Adrenal gland (tissue), 19 donors: ENCODE data around the gene SUSD1. TPM values are rescaled to one million over a fixed set of nuclear protein-coding genes. Genes with fewer than 3 reads are reported as not detected.

Experiments used
- DNase-seq, 7 donors: peaks; one replicate each; pipeline ENCODE4 v3.0.0-alpha.2; 2019 to 2020
- H3K27ac ChIP-seq, 5 donors: fragments of 200-600 bp; sonication (generic) in 4 of 5; 1 replicate in 3 of 5; 2 replicates in 2 of 5; pipeline versions ENCODE4 v1.5.1 to v1.8.0; 2016 to 2020; ENCODE audit warnings: mild to moderate bottlenecking in 1 of 5
- H3K27me3 ChIP-seq: fragments of 200-600 bp; 2 replicates; pipeline ENCODE4 v1.8.0; 2021
- H3K36me3 ChIP-seq, 2 donors: fragments of 200-600 bp; replicated peaks in 1 of 2; 1 replicate in 1 of 2; 2 replicates in 1 of 2; pipeline versions ENCODE4 v1.5.1 to v1.8.0; 2018 to 2022
- H3K4me1 ChIP-seq, 2 donors: fragments of 200-600 bp; replicated peaks in 1 of 2; 1 replicate in 1 of 2; 2 replicates in 1 of 2; pipeline versions ENCODE4 v1.5.1 to v1.8.0; 2018 to 2021
- H3K4me3 ChIP-seq, 4 donors: fragments of 200-600 bp; sonication (generic) in 3 of 4; one replicate each; pipeline ENCODE4 v1.5.1; 2016 to 2018
- H3K9me3 ChIP-seq, 3 donors: fragments of 200-600 bp; sonication (generic) in 1 of 3; replicated peaks in 1 of 3; 1 replicate in 2 of 3; 2 replicates in 1 of 3; pipeline versions ENCODE4 v1.5.1 to v1.8.0; 2016 to 2021
- CTCF ChIP-seq, 6 experiments: fragments of 450-650 bp in 4 of 6; fragments of 200-600 bp in 2 of 6; sonication (generic) in 1 of 6; IDR thresholded peaks; 1 replicate in 5 of 6; 2 replicates in 1 of 6; pipeline versions ENCODE4 v1.5.1 to v1.8.0; 2016 to 2021; ENCODE audit warnings: antibody characterized with exemption in 6 of 6, mild to moderate bottlenecking in 2 of 6, moderate library complexity in 1 of 6
- POLR2A ChIP-seq, 2 donors: fragments of 450-650 bp; IDR thresholded peaks; one replicate each; pipeline ENCODE4 v1.6.1; 2017; ENCODE audit warnings: antibody characterized with exemption in 2 of 2, mild to moderate bottlenecking in 2 of 2, moderate library complexity in 1 of 2
- WGBS, 4 donors: extraction: QIAGEN DNeasy Blood & Tissue Kit in 2 of 4; methylation state at CpG; one replicate each; pipeline versions ENCODE4 v1.1.5 to v1.1.7; 2013 to 2017; 5-methylcytosine and 5-hydroxymethylcytosine counted together
- intact Hi-C, 2 donors: fragments of 100-400 bp; cut with DNase I; formaldehyde crosslinking; loops; one replicate each; pipeline versions ENCODE4 v1.14.1 to v1.15.0; 2022 to 2023
- long read RNA-seq, 10 donors: library from polyadenylated mRNA in 3 of 10; unstranded in 2 of 10; stranded (forward) in 1 of 10; transcript quantifications; one replicate each; pipeline ENCODE4 v2.0.0 and lab custom pipeline, GENCODE V29; 2021 to 2026
- polyA plus RNA-seq, 3 donors: library from polyadenylated mRNA; stranded (reverse); fragments of 200-250 nt in 2 of 3; fragments of 350-450 nt in 1 of 3; fragmentation: Illumina TruSeq in 1 of 3; extraction: RNeasy Lipid Tissue Mini Kit (QIAGEN cat#74804) in 1 of 3; gene quantifications; one replicate each; pipeline ENCODE4 v1.2.3, GENCODE V29; 2013 to 2014
- total RNA-seq, 9 donors: library from RNA; depleted of rRNA in 4 of 9; stranded (reverse); fragments of >200 nt in 4 of 9; fragments of 120-200 nt in 1 of 9; fragmentation: NEBNext Ultra II Directional in 1 of 9; extraction: Animal tissue kit (Norgen Biotek cat#: 25700) in 1 of 9; gene quantifications; one replicate each; pipeline versions ENCODE4 v1.1.0 to v1.2.4, GENCODE V29; 2013 to 2023
- donor health status: healthy with polysubstance abuse.
- donor health status: Bipolar disorder and iron deficiency.
- donor health status: DM: yes; HTN: yes; CAD: no.
- donor health status: DM: no; HTN: no; CAD: no.
- donor health status: DM: no; HTN: no; CAD: no.
- donor health status: DM: yes; HTN: yes; CAD: no.

SUSD1 gene
- total RNA-seq (10 to 100 TPM; 13.9 to 37.0 (median 23.1) TPM), polyA plus RNA-seq (10 to 100 TPM in 1 of 3 donors, 1 to 10 TPM in 2; 4.7 to 18.5 (median 5.0) TPM)
- long read RNA-seq, donor 1, partial matches to known transcripts: 0 of 3 reads
- long read RNA-seq, donor 1, other reads (novel, unspliced or antisense): 0 of 3 reads
- long read RNA-seq, donor 2, partial matches to known transcripts: 6 of 7 reads
- long read RNA-seq, donor 2, other reads (novel, unspliced or antisense): 0 of 7 reads
- long read RNA-seq, donor 3, partial matches to known transcripts: 0 of 2 reads
- long read RNA-seq, donor 3, other reads (novel, unspliced or antisense): 0 of 2 reads
- long read RNA-seq, donor 4, partial matches to known transcripts: 1 of 2 reads
- long read RNA-seq, donor 4, other reads (novel, unspliced or antisense): 1 of 2 reads
- long read RNA-seq, donor 5, transcript SUSD1-204 (17 exons, 3,124 nt): major isoform, 24 of 44 reads
- long read RNA-seq, donor 5, transcript SUSD1-201 (16 exons, 2,861 nt): minor isoform, 6 of 44 reads
- long read RNA-seq, donor 5, partial matches to known transcripts: 3 of 44 reads
- long read RNA-seq, donor 5, other reads (novel, unspliced or antisense): 9 of 44 reads
- long read RNA-seq, donor 6, partial matches to known transcripts: 1 of 1 reads
- long read RNA-seq, donor 6, other reads (novel, unspliced or antisense): 0 of 1 reads
- long read RNA-seq, donor 7: 0 reads
- long read RNA-seq, donor 8, partial matches to known transcripts: 0 of 2 reads
- long read RNA-seq, donor 8, other reads (novel, unspliced or antisense): 0 of 2 reads
- long read RNA-seq, donor 9, partial matches to known transcripts: 0 of 1 reads
- long read RNA-seq, donor 9, other reads (novel, unspliced or antisense): 0 of 1 reads
- long read RNA-seq, donor 10, partial matches to known transcripts: 0 of 2 reads
- long read RNA-seq, donor 10, other reads (novel, unspliced or antisense): 0 of 2 reads

- intact Hi-C loops: no loop called here
- peak within 1 kb of the TSS in 3 of 4 donors; percentile 25 to 86 (median 42) for H3K4me3 ChIP-seq
- DNase-seq: peak; percentile 26 to 75 (median 43)
- H3K27ac ChIP-seq: peak within 1 kb of the TSS in 4 of 5 donors; percentile 36 to 88 (median 57)
- H3K9me3 ChIP-seq: no peaks in the 10 kb centered on the region
- H3K27me3 ChIP-seq: no peaks in the 10 kb centered on the region
- WGBS, 4 donors: 3 to 29% (median 8%) methylated on average over 6 to 88 of the region's 88 CpGs
- TF ChIP-seq POLR2A (IDR thresholded peaks at IDR 0.05) (peak in 1 of 2 donors; percentile 34), CTCF (IDR thresholded peaks at IDR 0.05) (peak in 1 of 6 experiments; percentile 15)
- peaks cover 3 to 26% of the 10 kb centered on the region in 2 donors for H3K4me1 ChIP-seq
- no peaks in the 10 kb centered on the region for H3K36me3 ChIP-seq
Measured at GRCh38 chr9:112174965-112175795, at the start of gene SUSD1. TSS of gene SUSD1 (minus strand) at chr9:112175297. CDS start at chr9:112175235, 62 bp downstream.

- Histone ChIP-seq H3K4me3 (no peak overlapping the region), H3K27me3 (no peaks in the 10 kb centered on the region), H3K27ac (no peak overlapping the region), H3K9me3 (no peaks in the 10 kb centered on the region), H3K36me3 (peaks cover 0 to 21% of the 10 kb centered on the region in 2 donors), H3K4me1 (no peaks in the 10 kb centered on the region)
- WGBS, 4 donors: 89 to 96% (median 93%) methylated on average over 4 of the region's 4 CpGs
- DNase-seq: no peak
- no peak for TF ChIP-seq CTCF (IDR thresholded peaks at IDR 0.05)
- TF ChIP-seq POLR2A (IDR thresholded peaks at IDR 0.05): no peak
- intact Hi-C loops: no loop called here
Measured at GRCh38 chr9:112224401-112225289, 49.5 kb upstream of the SUSD1 start.

GRCh38 chr9:112218908-112219307 lies 43.8 kb upstream of the SUSD1 start:
- no peaks in the 10 kb centered on the region for H3K36me3 ChIP-seq
- 76 to 84% (median 80%) methylated on average over 3 of the region's 3 CpGs for WGBS, 4 donors

More at GRCh38 chr9:112218908-112219307, 43.8 kb upstream of the SUSD1 start:
- H3K27ac ChIP-seq: no peak overlapping the region
- no peaks in the 10 kb centered on the region for H3K4me1 ChIP-seq
- no peak overlapping the region for H3K4me3 ChIP-seq
- no peaks in the 10 kb centered on the region for H3K27me3 ChIP-seq
- no peaks in the 10 kb centered on the region for H3K9me3 ChIP-seq
- TF ChIP-seq CTCF (IDR thresholded peaks at IDR 0.05): no peak
- TF ChIP-seq POLR2A (IDR thresholded peaks at IDR 0.05): no peak
- no peak for DNase-seq
- intact Hi-C loops: no loop called here
